Measurements from ENCODE around the gene FAAP20. TPM values are rescaled to one million over a fixed set of nuclear protein-coding genes. Genes with fewer than 3 reads are reported as not detected.

The FAAP20 gene
- total and polyA plus RNA-seq, 8 donors: 17.2 to 75.6 (median 24.1) TPM

DNA sequence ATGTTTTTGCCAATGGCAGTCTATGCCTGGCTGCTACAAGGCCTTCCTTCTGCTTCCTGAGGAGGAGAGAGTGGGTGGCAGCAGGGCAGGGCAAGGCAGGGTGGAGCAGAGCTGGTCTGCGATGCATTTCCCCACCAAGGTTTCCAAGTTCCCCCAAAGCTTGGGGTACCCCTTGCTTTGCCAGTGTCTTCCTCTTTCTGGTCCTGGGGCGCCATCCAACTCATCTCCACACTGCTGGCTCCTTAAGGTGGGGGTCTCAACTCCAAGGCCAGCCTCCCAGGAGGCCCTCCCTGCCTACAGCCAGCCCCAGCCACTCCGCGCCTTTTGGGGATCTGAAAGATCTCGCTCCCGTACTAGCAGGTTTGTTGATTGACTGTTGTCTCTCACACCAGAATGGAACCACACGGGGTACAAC, 29.6 kb upstream of the FAAP20 start:
- intact Hi-C loops (cut with DNase I): no loop called here
- 91 to 93% methylated on average over 7 of the region's 7 CpGs for WGBS, 2 donors
- TF ChIP-seq CTCF (IDR thresholded peaks at IDR 0.05): no peak
- no peak for DNase-seq
- no peak for FAIRE-seq
- peaks cover 0 to 3% (median 3%) of the 10 kb centered on the region in 3 donors for H3K4me1 ChIP-seq
- no peaks in the 10 kb centered on the region for H3K27me3 ChIP-seq
- no peak for ATAC-seq
- H3K36me3 ChIP-seq: no peaks in the 10 kb centered on the region
- no peaks in the 10 kb centered on the region for H3K9me3 ChIP-seq
- H3K27ac ChIP-seq: no peak overlapping the region
- no peak overlapping the region for H3K4me3 ChIP-seq

DNA sequence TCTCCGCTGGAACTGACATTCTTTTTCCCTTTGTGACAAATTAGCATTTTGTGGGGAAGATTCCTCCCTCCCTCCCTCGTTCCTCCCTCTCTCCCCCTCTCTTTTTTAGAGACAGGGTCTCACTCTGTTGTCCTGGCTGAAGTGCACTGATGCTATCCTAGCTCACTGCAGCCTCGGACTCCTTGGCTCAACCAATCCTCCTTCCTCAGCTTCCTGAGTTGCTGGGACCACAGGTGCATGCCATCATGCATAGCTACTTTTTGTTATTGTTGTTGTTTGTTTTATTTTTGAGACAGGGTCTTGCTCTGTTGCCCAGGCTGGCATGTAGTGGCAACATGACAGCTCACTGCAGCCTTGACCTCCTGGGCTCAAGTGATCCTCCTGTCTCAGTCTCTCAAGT, 26.7 kb upstream of the FAAP20 start:
- no peak for TF ChIP-seq CTCF (IDR thresholded peaks at IDR 0.05)
- H3K27me3 ChIP-seq: no peaks in the 10 kb centered on the region
- intact Hi-C loops (cut with DNase I): no loop called here
- H3K27ac ChIP-seq: no peak overlapping the region
- DNase-seq: no peak
- no peak overlapping the region for H3K4me3 ChIP-seq
- H3K9me3 ChIP-seq: no peaks in the 10 kb centered on the region
- no peak for FAIRE-seq
- H3K4me1 ChIP-seq: no peaks in the 10 kb centered on the region
- H3K36me3 ChIP-seq: no peaks in the 10 kb centered on the region
- 71 to 72% methylated on average over 3 of the region's 3 CpGs for WGBS, 2 donors
- ATAC-seq: no peak

DNA sequence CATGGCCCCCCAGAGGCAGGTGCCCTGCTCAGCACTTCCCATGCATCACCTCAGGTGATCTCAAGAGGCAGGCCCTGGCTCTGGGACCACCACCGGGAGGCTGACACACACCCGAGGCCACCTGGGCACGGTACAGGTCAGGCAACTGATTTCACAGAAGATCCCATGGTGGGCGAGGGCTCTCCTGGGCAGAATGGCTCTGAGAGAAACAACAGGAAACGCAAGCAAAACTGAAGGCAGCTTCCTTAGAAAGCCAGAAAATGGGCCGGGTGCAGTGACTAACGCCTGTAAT, 22.1 kb upstream of the FAAP20 start:
- Histone ChIP-seq H3K27me3 (no peaks in the 10 kb centered on the region), H3K4me3 (no peak overlapping the region), H3K4me1 (peaks cover 9 to 16% (median 14%) of the 10 kb centered on the region in 3 donors), H3K27ac (no peak overlapping the region), H3K9me3 (no peaks in the 10 kb centered on the region), H3K36me3 (no peaks in the 10 kb centered on the region)
- FAIRE-seq: no peak
- TF ChIP-seq CTCF (IDR thresholded peaks at IDR 0.05): no peak
- intact Hi-C loops (cut with DNase I): no loop called here
- WGBS, 2 donors: 72 to 89% methylated on average over 7 of the region's 7 CpGs
- DNase-seq: no peak
- no peak for ATAC-seq

- DNase-seq (peak in 1 of 6 donors; percentile 71), ATAC-seq (no peak), FAIRE-seq (no peak)
Measured at GRCh38 chr1:2215909-2216766, 21.6 kb upstream of the FAAP20 start.

More at GRCh38 chr1:2215909-2216766, 21.6 kb upstream of the FAAP20 start:
- no peaks in the 10 kb centered on the region for H3K9me3 ChIP-seq
- H3K4me1 ChIP-seq: peaks cover 9 to 16% (median 14%) of the 10 kb centered on the region in 3 donors
- 84 to 85% methylated on average over 25 of the region's 25 CpGs for WGBS, 2 donors
- TF ChIP-seq CTCF (IDR thresholded peaks at IDR 0.05): no peak
- no peaks in the 10 kb centered on the region for H3K27me3 ChIP-seq
- intact Hi-C loops (cut with DNase I): no loop called here
- H3K4me3 ChIP-seq: no peak overlapping the region
- no peaks in the 10 kb centered on the region for H3K36me3 ChIP-seq
- no peak overlapping the region for H3K27ac ChIP-seq

Data from pancreas (tissue), 10 donors.